Loucy (cell line): ENCODE data around the gene NDUFS4.

Experiments used
- EZH2phosphoT487 ChIP-seq: fragments of 200-600 bp; IDR thresholded peaks from 2 replicates; pipeline ENCODE4 v1.6.1; 2018; ENCODE audit warnings: antibody characterized with exemption, mild to moderate bottlenecking, moderate library complexity, borderline replicate concordance
- TF ChIP-seq, protein P1 (sequence below): fragments of 200-600 bp; sonication (generic); conservative IDR thresholded peaks from 2 replicates; pipeline ENCODE4 v1.5.1; 2014; ENCODE audit warnings: mild to moderate bottlenecking, antibody characterized with exemption, low read length

GRCh38 chr5:53560506-53561191 is at the start of gene NDUFS4:
- TF ChIP-seq, protein P1, sequence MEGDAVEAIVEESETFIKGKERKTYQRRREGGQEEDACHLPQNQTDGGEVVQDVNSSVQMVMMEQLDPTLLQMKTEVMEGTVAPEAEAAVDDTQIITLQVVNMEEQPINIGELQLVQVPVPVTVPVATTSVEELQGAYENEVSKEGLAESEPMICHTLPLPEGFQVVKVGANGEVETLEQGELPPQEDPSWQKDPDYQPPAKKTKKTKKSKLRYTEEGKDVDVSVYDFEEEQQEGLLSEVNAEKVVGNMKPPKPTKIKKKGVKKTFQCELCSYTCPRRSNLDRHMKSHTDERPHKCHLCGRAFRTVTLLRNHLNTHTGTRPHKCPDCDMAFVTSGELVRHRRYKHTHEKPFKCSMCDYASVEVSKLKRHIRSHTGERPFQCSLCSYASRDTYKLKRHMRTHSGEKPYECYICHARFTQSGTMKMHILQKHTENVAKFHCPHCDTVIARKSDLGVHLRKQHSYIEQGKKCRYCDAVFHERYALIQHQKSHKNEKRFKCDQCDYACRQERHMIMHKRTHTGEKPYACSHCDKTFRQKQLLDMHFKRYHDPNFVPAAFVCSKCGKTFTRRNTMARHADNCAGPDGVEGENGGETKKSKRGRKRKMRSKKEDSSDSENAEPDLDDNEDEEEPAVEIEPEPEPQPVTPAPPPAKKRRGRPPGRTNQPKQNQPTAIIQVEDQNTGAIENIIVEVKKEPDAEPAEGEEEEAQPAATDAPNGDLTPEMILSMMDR: no peak
- no peak for TF ChIP-seq EZH2phosphoT487
